GM12873 (cell line): ENCODE data around the gene HERC2.

ENCODE experiments used
- TF ChIP-seq, protein P1 (sequence below): IDR thresholded peaks from 2 replicates; pipeline ENCODE4 v1.5.1; 2012; ENCODE audit warnings: low read depth, mild to moderate bottlenecking, moderate library complexity, low read length, control low read depth; ENCODE audit not compliant: insufficient read depth; ENCODE audit errors: missing control alignments

The HERC2 gene

DNA sequence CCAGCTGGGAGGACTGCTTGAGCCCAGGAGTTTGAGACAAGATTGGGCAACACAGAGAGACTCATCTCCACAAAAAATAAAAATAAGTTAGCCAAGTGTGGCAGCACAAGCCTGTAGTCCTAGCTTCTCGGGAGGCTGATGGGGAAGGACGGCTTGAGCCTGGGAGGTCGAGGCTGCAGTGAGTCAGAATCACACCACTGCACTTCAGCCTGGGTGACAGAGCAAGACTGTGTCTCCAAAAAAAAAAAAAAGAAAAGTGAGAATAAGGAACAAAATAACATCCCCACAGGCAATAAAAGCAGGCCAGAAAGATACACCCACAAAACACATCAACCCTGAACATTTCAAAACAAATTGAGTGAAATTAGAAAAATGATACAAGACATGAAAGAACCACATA lies 174.2 kb downstream of the HERC2 start:
- TF ChIP-seq, protein P1, sequence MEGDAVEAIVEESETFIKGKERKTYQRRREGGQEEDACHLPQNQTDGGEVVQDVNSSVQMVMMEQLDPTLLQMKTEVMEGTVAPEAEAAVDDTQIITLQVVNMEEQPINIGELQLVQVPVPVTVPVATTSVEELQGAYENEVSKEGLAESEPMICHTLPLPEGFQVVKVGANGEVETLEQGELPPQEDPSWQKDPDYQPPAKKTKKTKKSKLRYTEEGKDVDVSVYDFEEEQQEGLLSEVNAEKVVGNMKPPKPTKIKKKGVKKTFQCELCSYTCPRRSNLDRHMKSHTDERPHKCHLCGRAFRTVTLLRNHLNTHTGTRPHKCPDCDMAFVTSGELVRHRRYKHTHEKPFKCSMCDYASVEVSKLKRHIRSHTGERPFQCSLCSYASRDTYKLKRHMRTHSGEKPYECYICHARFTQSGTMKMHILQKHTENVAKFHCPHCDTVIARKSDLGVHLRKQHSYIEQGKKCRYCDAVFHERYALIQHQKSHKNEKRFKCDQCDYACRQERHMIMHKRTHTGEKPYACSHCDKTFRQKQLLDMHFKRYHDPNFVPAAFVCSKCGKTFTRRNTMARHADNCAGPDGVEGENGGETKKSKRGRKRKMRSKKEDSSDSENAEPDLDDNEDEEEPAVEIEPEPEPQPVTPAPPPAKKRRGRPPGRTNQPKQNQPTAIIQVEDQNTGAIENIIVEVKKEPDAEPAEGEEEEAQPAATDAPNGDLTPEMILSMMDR = no peak

DNA sequence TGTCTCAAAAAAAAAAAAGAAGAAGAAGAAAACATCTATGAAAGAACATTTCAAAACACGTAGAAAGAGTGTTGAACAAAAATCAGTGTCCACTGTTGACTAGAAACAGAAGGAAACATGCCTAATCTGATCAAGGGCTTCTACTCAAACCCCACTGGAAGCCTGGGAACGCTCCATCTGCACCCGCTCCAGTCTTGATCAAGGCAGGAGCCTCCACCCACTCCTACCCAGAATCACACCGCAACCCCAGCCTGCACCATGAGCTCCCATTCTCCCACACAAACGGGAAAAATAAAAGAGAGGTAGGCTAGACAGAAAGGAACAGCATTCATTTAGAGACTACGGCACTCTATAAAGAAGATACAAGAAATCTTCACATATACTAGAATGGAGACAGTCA lies 181.9 kb downstream of the HERC2 start:
- TF ChIP-seq, protein P1 = no peak

DNA sequence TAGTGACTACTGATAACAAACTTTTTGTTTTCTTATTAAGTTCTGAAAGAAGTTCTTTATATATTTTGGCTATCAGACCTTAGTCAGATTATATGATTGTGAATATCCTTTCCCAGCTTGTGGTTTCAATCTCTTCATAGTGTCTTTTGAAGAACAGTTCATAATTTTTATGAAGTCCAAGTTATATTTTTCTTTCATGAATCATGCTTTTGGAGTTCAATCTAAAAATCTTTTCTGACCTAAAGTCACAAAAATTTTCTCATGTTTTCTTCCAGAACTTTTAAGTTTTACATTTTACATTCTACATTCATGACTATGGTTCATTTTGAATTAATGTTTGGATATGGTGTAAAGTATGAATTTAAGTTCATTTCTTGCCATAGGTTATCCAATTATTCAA lies 188.7 kb downstream of the HERC2 start:
- TF ChIP-seq, protein P1 = no peak

DNA sequence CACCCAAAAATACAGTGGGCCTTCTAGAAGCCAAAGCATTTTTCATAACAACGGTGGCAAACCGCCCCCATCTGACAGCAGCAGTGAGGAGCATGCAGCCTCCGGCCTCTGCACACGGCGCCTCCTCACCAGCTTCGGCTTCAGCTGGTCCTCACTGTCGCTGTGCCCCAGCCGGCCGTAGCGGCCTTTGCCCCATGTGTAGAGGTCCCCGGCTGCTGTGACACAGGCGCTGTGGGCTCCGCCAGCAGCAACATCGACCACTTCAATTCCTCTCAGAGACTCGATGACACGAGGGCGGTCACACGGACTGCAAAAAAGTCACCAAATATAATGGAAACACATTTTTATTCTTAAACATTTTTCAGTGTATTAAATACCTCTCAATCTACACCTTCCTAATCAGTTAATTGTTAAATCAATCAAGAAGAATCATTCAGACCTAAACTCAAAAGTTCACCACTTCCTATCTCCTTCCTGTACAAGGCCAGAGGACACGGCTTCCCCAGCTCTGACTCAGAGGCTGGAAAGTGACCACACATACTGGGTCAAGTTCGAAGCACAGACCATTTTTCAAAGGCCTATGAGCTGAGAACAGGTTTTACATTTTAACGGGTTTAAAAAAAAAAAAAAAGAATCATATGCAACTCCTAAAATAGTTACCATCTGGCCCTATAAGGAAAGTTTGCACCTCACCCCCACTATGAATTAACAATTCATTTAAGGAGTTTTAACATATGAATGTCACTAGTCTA lies 189.3 kb downstream of the HERC2 start:
- TF ChIP-seq, protein P1 = no peak

DNA sequence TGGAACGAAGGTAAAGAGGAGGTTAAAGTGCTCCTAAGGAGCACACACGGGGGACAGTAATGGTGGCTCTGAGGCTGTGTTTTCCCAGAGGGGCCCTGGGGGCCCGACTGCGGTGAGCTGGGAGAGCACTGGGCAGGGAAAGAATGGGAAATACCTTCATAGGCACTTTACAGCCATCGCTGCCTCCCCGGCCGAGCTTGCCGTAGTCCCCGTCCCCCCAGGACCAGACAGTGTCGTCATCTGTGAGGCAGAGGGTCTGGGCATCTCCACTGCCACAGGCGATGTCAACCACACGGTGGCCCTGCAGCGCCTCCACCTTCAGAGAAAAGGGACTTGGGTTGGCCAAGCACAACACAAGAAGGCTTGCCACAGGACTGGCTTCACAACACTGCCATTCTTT lies 190.0 kb downstream of the HERC2 start:
- TF ChIP-seq, protein P1 = no peak

DNA sequence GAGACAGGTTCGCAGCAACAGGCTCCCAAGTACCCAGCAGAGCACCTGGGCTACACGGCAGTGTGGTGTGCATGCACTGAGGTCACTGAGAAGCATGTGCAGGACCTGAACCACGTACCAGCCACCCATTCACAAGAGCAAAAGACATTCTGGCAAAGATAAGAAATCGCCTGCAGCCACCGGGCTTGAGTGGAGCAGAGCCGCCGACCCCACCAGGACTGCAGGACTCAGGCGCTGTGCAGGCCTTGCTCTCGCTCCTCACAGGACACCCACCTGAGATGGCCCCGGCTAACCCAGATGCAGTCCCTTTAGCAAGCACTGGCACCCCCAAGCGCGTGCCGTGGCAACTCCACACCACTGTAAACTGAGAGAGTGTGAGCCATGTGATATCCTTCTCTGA lies 190.6 kb downstream of the HERC2 start:
- TF ChIP-seq, protein P1 = no peak

DNA sequence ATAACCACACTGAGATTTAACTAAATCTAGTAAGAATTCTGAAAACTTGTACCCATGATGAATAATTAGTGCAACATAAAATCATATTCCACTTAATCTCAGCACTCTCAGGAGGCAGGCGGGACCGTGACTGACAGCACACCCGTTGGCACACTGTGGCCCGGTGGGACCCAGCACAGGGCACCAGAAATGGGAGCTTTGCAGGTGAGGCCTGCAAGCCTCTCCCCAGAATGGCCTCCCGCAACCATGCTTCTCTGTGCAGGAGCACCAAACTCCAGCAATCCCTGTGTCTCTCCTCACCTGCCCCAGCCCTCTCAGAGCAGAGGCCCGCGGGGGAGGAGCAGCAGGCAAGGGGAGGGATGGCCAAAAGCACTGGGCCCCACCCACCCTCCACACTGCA lies 191.3 kb downstream of the HERC2 start:
- TF ChIP-seq, protein P1 = no peak
